Activated CD8-positive, alpha-beta T cell treated with anti-CD3 and anti-CD28 coated beads for 36 hours (primary cell): Measurements from ENCODE around the gene NAP1L4. TPM values are rescaled to one million over a fixed set of nuclear protein-coding genes. Genes with fewer than 3 reads are reported as not detected.
"Not testable (repeated sequence)": the region's sequence is repeated elsewhere in the genome, so short reads cannot be mapped to it uniquely, and the experiment has no call there.

Experiments
- ATAC-seq: fragments of 200-7000 bp; cut with Tn5 transposase; one replicate; pipeline ENCODE4 v1.10.0; 2021; ENCODE audit warnings: mild to moderate bottlenecking, moderate library complexity
- CTCF ChIA-PET: fragments of 350-600 bp; sonication (Branson Sonifier 250); formaldehyde crosslinking; loops from one replicate; lab custom pipeline; 2021; ENCODE audit warnings: antibody characterized with exemption; lab: Charles Lee
- POLR2A ChIA-PET: fragments of 350-600 bp; sonication (Branson Sonifier 250); formaldehyde crosslinking; loops from one replicate; lab custom pipeline; 2021; ENCODE audit warnings: antibody characterized with exemption; lab: Charles Lee
- DNase-seq: peaks from one replicate; pipeline ENCODE4 v3.0.0-alpha.2; 2020
- H3K27ac Mint-ChIP-seq: one replicate; pipeline ENCODE4 v1.8.0; 2021; ENCODE audit warnings: mild to moderate bottlenecking, mixed read lengths
- H3K27me3 Mint-ChIP-seq: one replicate; pipeline ENCODE4 v1.8.0; 2021; ENCODE audit warnings: mixed read lengths
- H3K36me3 Mint-ChIP-seq: one replicate; pipeline ENCODE4 v1.8.0; 2021; ENCODE audit warnings: low read depth, mixed read lengths
- H3K4me1 Mint-ChIP-seq: one replicate; pipeline ENCODE4 v1.8.0; 2021; ENCODE audit warnings: low read depth, mixed read lengths
- H3K4me3 Mint-ChIP-seq: one replicate; pipeline ENCODE4 v1.8.0; 2021; ENCODE audit warnings: mild to moderate bottlenecking, moderate library complexity, mixed read lengths
- H3K9me3 Mint-ChIP-seq: one replicate; pipeline ENCODE4 v1.8.0; 2021; ENCODE audit warnings: mixed read lengths
- intact Hi-C: fragments of 100-400 bp; cut with micrococcal nuclease; formaldehyde crosslinking; loops from one replicate; pipeline ENCODE4 v1.10.0; 2022
- total RNA-seq, 2 experiments: library from RNA; stranded (reverse); gene quantifications; one replicate each; pipeline ENCODE4 v1.2.3, GENCODE V29; 2021
- TF ChIP-seq, protein P1 (sequence below): fragments of 200-600 bp; IDR thresholded peaks from one replicate; pipeline ENCODE4 v1.8.0; 2022; ENCODE audit warnings: antibody characterized with exemption, mild to moderate bottlenecking

Gene NAP1L4
- total RNA-seq, 2 experiments from 2014 or later: 212 to 223 TPM

GRCh38 chr11:2937641-2938457 is 54.3 kb downstream of the NAP1L4 start:
- CTCF ChIA-PET: interaction anchor here (0.9 kb wide), 1 partner anchor 45 kb away, joined by 3 read pairs; no protein-coding TSS in a partner anchor
- H3K27me3 Mint-ChIP-seq, H3K27ac Mint-ChIP-seq, H3K4me3 Mint-ChIP-seq, ATAC-seq, intact Hi-C loops, DNase-seq, POLR2A ChIA-PET: not testable (repeated sequence)
- Mint-ChIP-seq H3K4me1 (peaks cover 17% of the 10 kb centered on the region), H3K36me3 (peaks cover 16% of the 10 kb centered on the region), H3K9me3 (peaks cover 25% of the 10 kb centered on the region)

DNA sequence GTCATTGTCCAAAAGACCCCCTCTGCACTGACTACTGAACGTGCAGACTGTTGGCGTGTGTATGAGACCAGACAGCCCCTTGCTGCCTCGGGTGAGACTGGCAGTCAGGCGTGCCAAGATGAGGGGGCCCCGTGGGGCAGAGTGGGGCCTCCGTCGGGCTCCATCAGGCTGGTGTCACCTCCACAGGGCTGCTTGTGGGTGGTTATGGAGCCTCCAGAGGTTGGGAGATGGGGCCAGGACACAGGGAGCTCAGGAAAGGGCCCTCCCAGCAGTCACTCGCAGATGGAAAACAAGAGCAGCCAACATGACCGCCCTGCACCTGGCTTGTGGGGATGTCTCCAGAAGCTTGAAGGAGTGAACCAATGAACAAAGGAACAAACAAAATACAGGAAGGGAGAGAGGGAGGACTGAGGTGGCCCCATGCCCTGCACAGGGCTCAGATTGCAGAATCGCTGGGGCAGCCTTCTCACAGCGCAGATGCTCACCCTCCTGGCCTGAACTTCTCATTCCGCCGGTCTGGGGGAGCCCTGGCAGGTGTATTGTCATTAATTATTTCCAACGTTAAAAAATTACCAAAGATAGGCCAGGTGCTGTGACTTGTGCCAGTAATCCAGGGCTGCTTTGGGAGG is 57.4 kb downstream of the NAP1L4 start:
- no peak for DNase-seq
- CTCF ChIA-PET: interaction anchor here (1.9 to 2.0 kb wide), 2 partner anchors 11 to 401 kb away, joined by 9 to 10 read pairs; no protein-coding TSS in a partner anchor
- ATAC-seq: no peak
- Mint-ChIP-seq H3K27me3 (peaks cover 2% of the 10 kb centered on the region), H3K27ac (no peak overlapping the region), H3K9me3 (peaks cover 23% of the 10 kb centered on the region), H3K4me1 (peaks cover 17% of the 10 kb centered on the region), H3K36me3 (peaks cover 16% of the 10 kb centered on the region), H3K4me3 (no peak overlapping the region)
- intact Hi-C loops: no loop called here
- TF ChIP-seq, protein P1, sequence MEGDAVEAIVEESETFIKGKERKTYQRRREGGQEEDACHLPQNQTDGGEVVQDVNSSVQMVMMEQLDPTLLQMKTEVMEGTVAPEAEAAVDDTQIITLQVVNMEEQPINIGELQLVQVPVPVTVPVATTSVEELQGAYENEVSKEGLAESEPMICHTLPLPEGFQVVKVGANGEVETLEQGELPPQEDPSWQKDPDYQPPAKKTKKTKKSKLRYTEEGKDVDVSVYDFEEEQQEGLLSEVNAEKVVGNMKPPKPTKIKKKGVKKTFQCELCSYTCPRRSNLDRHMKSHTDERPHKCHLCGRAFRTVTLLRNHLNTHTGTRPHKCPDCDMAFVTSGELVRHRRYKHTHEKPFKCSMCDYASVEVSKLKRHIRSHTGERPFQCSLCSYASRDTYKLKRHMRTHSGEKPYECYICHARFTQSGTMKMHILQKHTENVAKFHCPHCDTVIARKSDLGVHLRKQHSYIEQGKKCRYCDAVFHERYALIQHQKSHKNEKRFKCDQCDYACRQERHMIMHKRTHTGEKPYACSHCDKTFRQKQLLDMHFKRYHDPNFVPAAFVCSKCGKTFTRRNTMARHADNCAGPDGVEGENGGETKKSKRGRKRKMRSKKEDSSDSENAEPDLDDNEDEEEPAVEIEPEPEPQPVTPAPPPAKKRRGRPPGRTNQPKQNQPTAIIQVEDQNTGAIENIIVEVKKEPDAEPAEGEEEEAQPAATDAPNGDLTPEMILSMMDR: no peak
- POLR2A ChIA-PET: interaction anchor here (0.8 kb wide), 1 partner anchor 54 kb away, joined by 3 read pairs; no protein-coding TSS in a partner anchor

DNA sequence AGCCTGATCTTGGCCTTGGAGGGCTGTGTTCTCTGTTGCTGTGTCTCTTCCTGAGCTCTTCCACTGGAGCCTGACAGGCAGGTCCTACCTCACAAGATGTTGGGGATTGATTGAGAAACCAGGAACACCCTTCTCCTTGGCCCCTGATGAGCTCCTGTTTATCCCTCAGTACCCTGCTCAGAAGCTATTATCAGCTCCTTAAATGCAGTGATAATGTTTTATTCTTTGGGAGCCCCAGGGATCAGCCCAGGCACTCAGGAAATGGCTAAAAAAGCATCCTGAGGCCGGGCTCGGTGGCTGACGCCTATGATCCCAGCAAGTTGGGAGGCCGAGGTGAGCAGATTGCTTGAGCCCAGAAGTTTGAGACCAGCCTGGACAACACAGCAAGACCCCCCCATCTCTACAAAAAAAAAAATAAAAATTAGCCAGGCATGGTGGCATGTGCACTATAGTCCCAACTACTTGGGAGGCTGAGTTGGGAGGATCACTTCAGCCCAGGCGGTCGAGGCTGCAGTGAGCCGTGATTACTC is 58.0 kb downstream of the NAP1L4 start:
- H3K4me3 Mint-ChIP-seq: no peak overlapping the region
- no peak overlapping the region for H3K27ac Mint-ChIP-seq
- intact Hi-C loops: no loop called here
- ChIA-PET POLR2A (interaction anchor here (0.7 to 1.8 kb wide), 4 partner anchors 8 to 80 kb away, joined by 3 to 7 read pairs (median 4); no protein-coding TSS in a partner anchor), CTCF (interaction anchor here (1.4 to 2.0 kb wide), 4 partner anchors 9 to 401 kb away, joined by 3 to 10 read pairs (median 7); no protein-coding TSS in a partner anchor)
- H3K36me3 Mint-ChIP-seq: peaks cover 14% of the 10 kb centered on the region
- peaks cover 3% of the 10 kb centered on the region for H3K27me3 Mint-ChIP-seq
- H3K4me1 Mint-ChIP-seq: peaks cover 17% of the 10 kb centered on the region
- DNase-seq (no peak), ATAC-seq (no peak)
- TF ChIP-seq, protein P1: no peak
- H3K9me3 Mint-ChIP-seq: peaks cover 19% of the 10 kb centered on the region

- TF ChIP-seq, protein P1: no peak
- ATAC-seq (peak; percentile 81), DNase-seq (peak; percentile 85)
- Mint-ChIP-seq H3K36me3 (peaks cover 8% of the 10 kb centered on the region), H3K9me3 (peaks cover 13% of the 10 kb centered on the region), H3K27ac (peak overlapping the region; percentile 55), H3K4me3 (no peak overlapping the region), H3K4me1 (peaks cover 19% of the 10 kb centered on the region), H3K27me3 (peaks cover 6% of the 10 kb centered on the region)
- POLR2A ChIA-PET: interaction anchor here (0.7 to 1.8 kb wide), 3 partner anchors 9 to 80 kb away, joined by 3 to 7 read pairs (median 4); no protein-coding TSS in a partner anchor
- CTCF ChIA-PET: interaction anchor here (1.4 to 2.0 kb wide), 4 partner anchors 9 to 400 kb away, joined by 3 to 10 read pairs (median 7); no protein-coding TSS in a partner anchor
- intact Hi-C loops: no loop called here
Observed at GRCh38 chr11:2933375-2934020, 58.6 kb downstream of the NAP1L4 start.

GRCh38 chr11:2932850-2933251 is 59.3 kb downstream of the NAP1L4 start:
- ChIA-PET POLR2A (interaction anchor here (0.5 to 1.8 kb wide), 2 partner anchors 9 to 298 kb away, joined by 4 to 7 read pairs; no protein-coding TSS in a partner anchor), CTCF (interaction anchor here (1.4 to 2.0 kb wide), 4 partner anchors 10 to 400 kb away, joined by 3 to 10 read pairs (median 7); no protein-coding TSS in a partner anchor)
- intact Hi-C loops: no loop called here
- H3K9me3 Mint-ChIP-seq: peaks cover 8% of the 10 kb centered on the region
- TF ChIP-seq, protein P1: no peak
- H3K4me3 Mint-ChIP-seq: no peak overlapping the region
- DNase-seq (peak; percentile 40), ATAC-seq (no peak)
- H3K36me3 Mint-ChIP-seq: peaks cover 5% of the 10 kb centered on the region
- peaks cover 11% of the 10 kb centered on the region for H3K27me3 Mint-ChIP-seq
- H3K27ac Mint-ChIP-seq: peak overlapping the region; percentile 55
- H3K4me1 Mint-ChIP-seq: peaks cover 25% of the 10 kb centered on the region
